Neural cell (in vitro differentiated cells): Measurements from ENCODE around the gene MGAT4C. TPM values are rescaled to one million over a fixed set of nuclear protein-coding genes. Genes with fewer than 3 reads are reported as not detected.

Experiments used
- H2AFZ ChIP-seq: fragments of 200-600, 300-800 bp; sonication (generic), shearing (Covaris generic); 2 replicates; pipeline ENCODE4 v1.6.0; 2014; ENCODE audit warnings: low read depth, mild to moderate bottlenecking, antibody characterized with exemption, low read length, moderate library complexity
- H3F3A ChIP-seq: fragments of 200-600 bp; shearing (Covaris generic); 2 replicates; pipeline ENCODE4 v1.6.1; 2016; ENCODE audit warnings: mild to moderate bottlenecking, moderate library complexity, mixed read lengths, antibody characterized with exemption, low read length; ENCODE audit not compliant: insufficient read depth, poor library complexity, severe bottlenecking
- H3K27ac ChIP-seq: fragments of 200-600, 300-800 bp; sonication (generic), shearing (Covaris generic); 2 replicates; pipeline ENCODE4 v1.5.1; 2014; ENCODE audit warnings: mild to moderate bottlenecking, low read length, moderate library complexity
- H3K27me3 ChIP-seq: fragments of 300-800, 200-600 bp; sonication (generic), shearing (Covaris generic); 2 replicates; pipeline ENCODE4 v1.6.0; 2014; ENCODE audit warnings: mild to moderate bottlenecking, low read depth, low read length, moderate library complexity; ENCODE audit not compliant: insufficient read depth
- H3K36me3 ChIP-seq: fragments of 300-800, 200-600 bp; sonication (generic), shearing (Covaris generic); 2 replicates; pipeline ENCODE4 v1.5.1; 2014; ENCODE audit warnings: mild to moderate bottlenecking, antibody characterized with exemption, low read length, moderate library complexity; ENCODE audit not compliant: insufficient read depth
- H3K4me2 ChIP-seq: fragments of 300-800, 200-600 bp; sonication (generic), shearing (Covaris generic); 2 replicates; pipeline ENCODE4 v1.6.0; 2014; ENCODE audit warnings: mild to moderate bottlenecking, low read length
- H3K4me3 ChIP-seq: fragments of 300-800, 200-600 bp; sonication (generic), shearing (Covaris generic); 2 replicates; pipeline ENCODE4 v1.5.1; 2014; ENCODE audit warnings: mild to moderate bottlenecking, low read length, moderate library complexity
- H3K79me2 ChIP-seq: fragments of 200-600 bp; shearing (Covaris generic); replicated peaks from 2 replicates; pipeline ENCODE4 v1.6.0; 2014; ENCODE audit warnings: mild to moderate bottlenecking, low read length, moderate library complexity; ENCODE audit not compliant: insufficient read depth
- H3K9ac ChIP-seq: fragments of 300-800, 200-600 bp; sonication (generic), shearing (Covaris generic); 2 replicates; pipeline ENCODE4 v1.6.1; 2016; ENCODE audit warnings: mild to moderate bottlenecking, low read length, mixed read lengths
- H3K9me2 ChIP-seq: fragments of 200-600 bp; shearing (Covaris generic); 2 replicates; pipeline ENCODE4 v1.6.1; 2016; ENCODE audit warnings: mild to moderate bottlenecking, low read length, mixed read lengths; ENCODE audit not compliant: insufficient read depth
- H3K9me3 ChIP-seq: fragments of 200-600, 300-800 bp; sonication (generic), shearing (Covaris generic); 2 replicates; pipeline ENCODE4 v1.6.1; 2016; ENCODE audit warnings: mild to moderate bottlenecking, mixed run types, low read length, moderate library complexity, mixed read lengths
- H4K20me1 ChIP-seq: fragments of 200-600 bp; shearing (Covaris generic); 2 replicates; pipeline ENCODE4 v1.6.1; 2016; ENCODE audit warnings: mild to moderate bottlenecking, mixed run types; ENCODE audit not compliant: insufficient read depth
- EP300 ChIP-seq: fragments of 450-650 bp; conservative IDR thresholded peaks from 2 replicates; pipeline ENCODE4 v1.6.1; 2014; ENCODE audit warnings: antibody characterized with exemption, mild to moderate bottlenecking, moderate library complexity; ENCODE audit not compliant: poor library complexity, severe bottlenecking
- EZH2 ChIP-seq: fragments of 200-600, 300-800 bp; shearing (Covaris generic), sonication (generic); IDR thresholded peaks from 2 replicates; pipeline ENCODE4 v1.6.1; 2014; ENCODE audit warnings: antibody characterized with exemption, low read length, borderline replicate concordance, mild to moderate bottlenecking; ENCODE audit not compliant: insufficient read depth, poor library complexity, severe bottlenecking
- MXI1 ChIP-seq: fragments of 450-650 bp; conservative IDR thresholded peaks from 2 replicates; pipeline ENCODE4 v1.6.1; 2014; ENCODE audit warnings: antibody characterized with exemption, mild to moderate bottlenecking; ENCODE audit not compliant: poor library complexity, severe bottlenecking
- POLR2AphosphoS5 ChIP-seq: IDR thresholded peaks from 2 replicates; pipeline ENCODE4 v1.6.1; 2012
- RAD21 ChIP-seq: fragments of 450-650 bp; conservative IDR thresholded peaks from 2 replicates; pipeline ENCODE4 v1.6.1; 2014; ENCODE audit warnings: antibody characterized with exemption, mild to moderate bottlenecking, moderate library complexity
- SMC3 ChIP-seq: fragments of 450-650 bp; conservative IDR thresholded peaks from 2 replicates; pipeline ENCODE4 v1.6.1; 2014; ENCODE audit warnings: antibody characterized with exemption, mild to moderate bottlenecking, moderate library complexity; ENCODE audit not compliant: poor library complexity
- TAF1 ChIP-seq: IDR thresholded peaks from 2 replicates; pipeline ENCODE4 v1.6.1; 2012; ENCODE audit warnings: low read depth
- polyA plus RNA-seq: library from polyadenylated mRNA; depleted of rRNA; stranded (reverse); fragments of >200 nt; gene quantifications from 2 replicates; pipeline ENCODE4 v1.2.3, GENCODE V29; 2014
- TF ChIP-seq, protein P1 (sequence below): IDR thresholded peaks from 2 replicates; pipeline ENCODE4 v1.6.1; 2012; ENCODE audit warnings: borderline replicate concordance
- TF ChIP-seq, protein P2 (sequence below): fragments of 450-650 bp; IDR thresholded peaks from 2 replicates; pipeline ENCODE4 v1.5.1; 2014; ENCODE audit warnings: antibody characterized with exemption, mild to moderate bottlenecking, moderate library complexity; ENCODE audit not compliant: poor library complexity, severe bottlenecking

Gene MGAT4C
- polyA plus RNA-seq, 1 donor from 2014 or later: 20.7 TPM

DNA sequence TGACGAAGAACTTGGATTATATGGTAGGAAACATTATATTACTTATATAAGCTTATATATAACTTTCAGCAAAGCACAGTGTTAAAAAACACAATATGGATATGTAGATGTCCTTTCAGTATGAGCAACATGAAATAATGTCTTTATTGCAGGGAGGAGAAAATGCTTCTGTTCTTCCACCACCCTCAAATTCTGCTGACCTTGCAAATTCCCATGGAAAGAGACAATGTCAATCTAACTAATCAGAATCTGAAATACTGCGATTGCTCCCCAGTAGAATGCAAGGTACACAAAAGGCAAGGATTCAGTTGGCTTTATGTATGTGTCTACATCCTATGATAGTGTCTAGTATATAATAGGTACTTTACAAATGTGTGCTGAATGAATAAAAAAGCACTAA is 26.4 kb downstream of the MGAT4C start:
- Histone ChIP-seq H3K27ac (no peak overlapping the region), H3K4me3 (no peak overlapping the region), H3K4me2 (no peak overlapping the region), H3K27me3 (no peaks in the 10 kb centered on the region), H3K9me2 (no peaks in the 10 kb centered on the region), H3F3A (no peaks in the 10 kb centered on the region), H3K79me2 (no peaks in the 10 kb centered on the region), H4K20me1 (no peaks in the 10 kb centered on the region), H3K9ac (no peak overlapping the region), H3K9me3 (no peaks in the 10 kb centered on the region), H2AFZ (no peak overlapping the region), H3K36me3 (no peaks in the 10 kb centered on the region)
- TF ChIP-seq EP300 (no peak), MXI1 (no peak), RAD21 (no peak), TAF1 (no peak), POLR2AphosphoS5 (no peak), EZH2 (no peak), SMC3 (no peak)
- TF ChIP-seq, protein P1, sequence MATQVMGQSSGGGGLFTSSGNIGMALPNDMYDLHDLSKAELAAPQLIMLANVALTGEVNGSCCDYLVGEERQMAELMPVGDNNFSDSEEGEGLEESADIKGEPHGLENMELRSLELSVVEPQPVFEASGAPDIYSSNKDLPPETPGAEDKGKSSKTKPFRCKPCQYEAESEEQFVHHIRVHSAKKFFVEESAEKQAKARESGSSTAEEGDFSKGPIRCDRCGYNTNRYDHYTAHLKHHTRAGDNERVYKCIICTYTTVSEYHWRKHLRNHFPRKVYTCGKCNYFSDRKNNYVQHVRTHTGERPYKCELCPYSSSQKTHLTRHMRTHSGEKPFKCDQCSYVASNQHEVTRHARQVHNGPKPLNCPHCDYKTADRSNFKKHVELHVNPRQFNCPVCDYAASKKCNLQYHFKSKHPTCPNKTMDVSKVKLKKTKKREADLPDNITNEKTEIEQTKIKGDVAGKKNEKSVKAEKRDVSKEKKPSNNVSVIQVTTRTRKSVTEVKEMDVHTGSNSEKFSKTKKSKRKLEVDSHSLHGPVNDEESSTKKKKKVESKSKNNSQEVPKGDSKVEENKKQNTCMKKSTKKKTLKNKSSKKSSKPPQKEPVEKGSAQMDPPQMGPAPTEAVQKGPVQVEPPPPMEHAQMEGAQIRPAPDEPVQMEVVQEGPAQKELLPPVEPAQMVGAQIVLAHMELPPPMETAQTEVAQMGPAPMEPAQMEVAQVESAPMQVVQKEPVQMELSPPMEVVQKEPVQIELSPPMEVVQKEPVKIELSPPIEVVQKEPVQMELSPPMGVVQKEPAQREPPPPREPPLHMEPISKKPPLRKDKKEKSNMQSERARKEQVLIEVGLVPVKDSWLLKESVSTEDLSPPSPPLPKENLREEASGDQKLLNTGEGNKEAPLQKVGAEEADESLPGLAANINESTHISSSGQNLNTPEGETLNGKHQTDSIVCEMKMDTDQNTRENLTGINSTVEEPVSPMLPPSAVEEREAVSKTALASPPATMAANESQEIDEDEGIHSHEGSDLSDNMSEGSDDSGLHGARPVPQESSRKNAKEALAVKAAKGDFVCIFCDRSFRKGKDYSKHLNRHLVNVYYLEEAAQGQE: no peak
- TF ChIP-seq, protein P2, sequence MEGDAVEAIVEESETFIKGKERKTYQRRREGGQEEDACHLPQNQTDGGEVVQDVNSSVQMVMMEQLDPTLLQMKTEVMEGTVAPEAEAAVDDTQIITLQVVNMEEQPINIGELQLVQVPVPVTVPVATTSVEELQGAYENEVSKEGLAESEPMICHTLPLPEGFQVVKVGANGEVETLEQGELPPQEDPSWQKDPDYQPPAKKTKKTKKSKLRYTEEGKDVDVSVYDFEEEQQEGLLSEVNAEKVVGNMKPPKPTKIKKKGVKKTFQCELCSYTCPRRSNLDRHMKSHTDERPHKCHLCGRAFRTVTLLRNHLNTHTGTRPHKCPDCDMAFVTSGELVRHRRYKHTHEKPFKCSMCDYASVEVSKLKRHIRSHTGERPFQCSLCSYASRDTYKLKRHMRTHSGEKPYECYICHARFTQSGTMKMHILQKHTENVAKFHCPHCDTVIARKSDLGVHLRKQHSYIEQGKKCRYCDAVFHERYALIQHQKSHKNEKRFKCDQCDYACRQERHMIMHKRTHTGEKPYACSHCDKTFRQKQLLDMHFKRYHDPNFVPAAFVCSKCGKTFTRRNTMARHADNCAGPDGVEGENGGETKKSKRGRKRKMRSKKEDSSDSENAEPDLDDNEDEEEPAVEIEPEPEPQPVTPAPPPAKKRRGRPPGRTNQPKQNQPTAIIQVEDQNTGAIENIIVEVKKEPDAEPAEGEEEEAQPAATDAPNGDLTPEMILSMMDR: no peak

DNA sequence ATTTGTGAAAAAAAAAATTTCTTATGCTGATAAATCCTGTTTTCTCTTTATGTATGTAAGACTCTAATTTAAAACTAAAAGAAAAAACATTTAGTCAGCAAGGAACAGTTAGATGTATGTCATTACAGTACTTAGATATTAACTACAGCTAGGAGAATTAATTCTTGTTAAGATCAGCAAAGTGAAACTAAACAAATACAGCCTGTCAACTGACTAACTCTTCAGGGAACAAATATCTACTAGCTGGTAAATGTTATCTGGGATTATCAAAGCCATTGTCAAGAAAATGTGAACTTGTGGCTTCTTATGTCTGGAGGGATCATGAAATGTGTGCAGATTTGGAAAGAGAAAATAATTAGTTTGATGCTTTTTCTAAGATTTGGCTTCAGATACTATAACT is 27.5 kb downstream of the MGAT4C start:
- H3K9me2 ChIP-seq: no peaks in the 10 kb centered on the region
- no peaks in the 10 kb centered on the region for H4K20me1 ChIP-seq
- no peaks in the 10 kb centered on the region for H3K79me2 ChIP-seq
- no peaks in the 10 kb centered on the region for H3K27me3 ChIP-seq
- no peak for TF ChIP-seq SMC3
- no peak for TF ChIP-seq MXI1
- TF ChIP-seq, protein P1: no peak
- no peak for TF ChIP-seq POLR2AphosphoS5
- TF ChIP-seq EP300: no peak
- no peak for TF ChIP-seq RAD21
- TF ChIP-seq, protein P2: no peak
- TF ChIP-seq EZH2: no peak
- no peak for TF ChIP-seq TAF1
- H3K27ac ChIP-seq: no peak overlapping the region
- no peak overlapping the region for H3K4me2 ChIP-seq
- H3K9ac ChIP-seq: no peak overlapping the region
- no peaks in the 10 kb centered on the region for H3K9me3 ChIP-seq
- no peaks in the 10 kb centered on the region for H3F3A ChIP-seq
- no peak overlapping the region for H3K4me3 ChIP-seq
- no peak overlapping the region for H2AFZ ChIP-seq
- H3K36me3 ChIP-seq: no peaks in the 10 kb centered on the region
